Cardiac muscle cell (in vitro differentiated cells and primary cell): Measurements from ENCODE around the gene ESPL1. TPM values are rescaled to one million over a fixed set of nuclear protein-coding genes. Genes with fewer than 3 reads are reported as not detected.

Experiments used
- DNase-seq, 2 donors: peaks; one replicate each; pipeline versions ENCODE4 v3.0.0 to v3.0.0-alpha.2; 2010 to 2017; ENCODE audit warnings: low read depth in 1 of 2, low spot score in 1 of 2
- H3K27ac ChIP-seq: fragments of 200-600 bp; sonication (generic); 2 replicates; pipeline ENCODE4 v1.5.1; 2016
- H3K27me3 ChIP-seq: fragments of 200-600 bp; sonication (generic); 2 replicates; pipeline ENCODE4 v1.6.0; 2016; ENCODE audit warnings: control low read depth
- H3K36me3 ChIP-seq: fragments of 200-600 bp; sonication (generic); 2 replicates; pipeline ENCODE4 v1.5.1; 2016; ENCODE audit warnings: control low read depth
- H3K4me1 ChIP-seq: fragments of 200-600 bp; sonication (generic); 2 replicates; pipeline ENCODE4 v1.8.1; 2017; ENCODE audit warnings: low read depth, mild to moderate bottlenecking, mixed run types
- H3K4me3 ChIP-seq: fragments of 200-600 bp; sonication (generic); 2 replicates; pipeline ENCODE4 v1.5.1; 2016; ENCODE audit warnings: mild to moderate bottlenecking
- H3K9me3 ChIP-seq: fragments of 200-600 bp; sonication (generic); 2 replicates; pipeline ENCODE4 v1.5.1; 2017; ENCODE audit warnings: low read depth, mild to moderate bottlenecking, control low read depth
- CTCF ChIP-seq: IDR thresholded peaks from 2 replicates; pipeline ENCODE4 v1.5.1; 2012; ENCODE audit warnings: low read depth, mild to moderate bottlenecking, low read length
- polyA plus RNA-seq: library from polyadenylated mRNA; unstranded; fragments of >200 nt; fragmentation: Nextera tagmentation; extraction: Ambion mirVana; gene quantifications from 2 replicates; pipeline ENCODE4 v1.2.1, GENCODE V29; 2016
- total RNA-seq: library from RNA; depleted of rRNA; stranded (reverse); fragments of >200 nt; gene quantifications from 2 replicates; pipeline ENCODE4 v1.2.3, GENCODE V29; 2016

The ESPL1 gene
- total and polyA plus RNA-seq, 2 experiments from 2014 or later, result 1.3 to 23.9 TPM

GRCh38 chr12:53233671-53234121, 34.4 kb upstream of the ESPL1 start:
- peaks cover 25% of the 10 kb centered on the region for H3K4me1 ChIP-seq
- no peaks in the 10 kb centered on the region for H3K27me3 ChIP-seq
- no peak for TF ChIP-seq CTCF
- H3K9me3 ChIP-seq, result no peaks in the 10 kb centered on the region
- H3K36me3 ChIP-seq, result no peaks in the 10 kb centered on the region
- H3K27ac ChIP-seq, result no peak overlapping the region
- no peak overlapping the region for H3K4me3 ChIP-seq
- no peak for DNase-seq

DNA sequence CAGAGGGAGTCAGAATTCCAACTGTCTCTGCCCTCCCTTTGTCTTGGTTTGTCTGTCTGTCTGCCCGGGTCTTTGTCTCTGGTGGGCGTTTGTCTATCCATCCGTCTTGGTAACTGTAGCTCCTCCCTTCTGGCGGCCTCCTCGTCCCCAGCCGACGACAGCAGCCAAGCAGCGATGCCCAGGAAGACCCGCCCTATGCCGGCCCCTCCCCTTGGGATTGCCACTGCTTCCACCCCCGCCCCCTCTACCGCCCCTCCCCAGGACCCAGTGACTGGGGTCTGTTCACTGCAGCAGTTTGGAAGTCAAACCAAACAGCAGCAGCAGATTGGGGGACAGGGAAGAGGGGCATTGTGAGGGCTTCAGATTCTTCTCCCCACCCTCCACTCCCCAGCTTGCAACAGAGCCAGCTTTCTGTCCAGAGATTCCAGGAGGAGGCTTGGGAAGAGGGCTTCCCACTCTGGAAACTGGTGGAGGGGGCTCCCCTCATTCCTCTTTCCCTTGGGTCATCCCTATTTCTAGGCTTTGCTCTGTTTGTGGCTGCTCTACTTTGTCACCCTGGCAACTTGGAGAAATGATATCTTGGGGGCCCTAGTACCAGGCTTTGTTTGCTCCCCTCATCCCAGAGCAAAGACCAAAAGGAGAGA, 33.7 kb upstream of the ESPL1 start:
- peak in 1 of 2 donors; percentile 58 for DNase-seq
- TF ChIP-seq CTCF, result no peak
- no peaks in the 10 kb centered on the region for H3K9me3 ChIP-seq
- no peak overlapping the region for H3K27ac ChIP-seq
- peaks cover 25% of the 10 kb centered on the region for H3K4me1 ChIP-seq
- no peaks in the 10 kb centered on the region for H3K27me3 ChIP-seq
- no peaks in the 10 kb centered on the region for H3K36me3 ChIP-seq
- no peak overlapping the region for H3K4me3 ChIP-seq

DNA sequence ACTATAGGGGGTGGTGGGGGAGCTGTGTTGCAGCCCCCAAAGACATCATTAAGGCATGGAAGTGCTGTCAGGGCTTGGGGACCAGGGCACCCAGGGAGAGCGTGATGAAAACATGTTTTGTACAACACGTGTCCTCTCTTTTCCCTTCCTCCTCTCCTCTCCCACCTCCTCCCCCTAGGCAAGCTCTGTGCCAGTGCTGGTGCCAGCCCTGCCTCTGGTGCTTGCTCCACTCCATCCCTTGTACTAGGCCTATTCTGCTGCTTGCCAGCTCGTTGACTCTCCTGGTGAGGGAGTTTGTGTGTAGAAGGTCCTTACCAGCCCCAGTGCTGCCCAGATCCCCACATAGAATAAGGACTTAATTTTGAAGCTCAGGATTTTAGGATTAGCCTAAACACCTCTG, 32.9 kb upstream of the ESPL1 start:
- DNase-seq, result no peak

GRCh38 chr12:53235742-53236442, 32.2 kb upstream of the ESPL1 start:
- no peak for TF ChIP-seq CTCF
- H3K9me3 ChIP-seq, result no peaks in the 10 kb centered on the region
- no peak overlapping the region for H3K27ac ChIP-seq
- H3K36me3 ChIP-seq, result no peaks in the 10 kb centered on the region
- no peak overlapping the region for H3K4me3 ChIP-seq
- H3K27me3 ChIP-seq, result no peaks in the 10 kb centered on the region
- DNase-seq, result no peak
- peaks cover 25% of the 10 kb centered on the region for H3K4me1 ChIP-seq

More for the DNA sequence above, 32.9 kb upstream of the ESPL1 start:
- no peaks in the 10 kb centered on the region for H3K27me3 ChIP-seq
- H3K4me1 ChIP-seq, result peaks cover 25% of the 10 kb centered on the region
- no peaks in the 10 kb centered on the region for H3K9me3 ChIP-seq
- no peak overlapping the region for H3K4me3 ChIP-seq
- H3K27ac ChIP-seq, result no peak overlapping the region
- TF ChIP-seq CTCF, result no peak
- no peaks in the 10 kb centered on the region for H3K36me3 ChIP-seq

DNA sequence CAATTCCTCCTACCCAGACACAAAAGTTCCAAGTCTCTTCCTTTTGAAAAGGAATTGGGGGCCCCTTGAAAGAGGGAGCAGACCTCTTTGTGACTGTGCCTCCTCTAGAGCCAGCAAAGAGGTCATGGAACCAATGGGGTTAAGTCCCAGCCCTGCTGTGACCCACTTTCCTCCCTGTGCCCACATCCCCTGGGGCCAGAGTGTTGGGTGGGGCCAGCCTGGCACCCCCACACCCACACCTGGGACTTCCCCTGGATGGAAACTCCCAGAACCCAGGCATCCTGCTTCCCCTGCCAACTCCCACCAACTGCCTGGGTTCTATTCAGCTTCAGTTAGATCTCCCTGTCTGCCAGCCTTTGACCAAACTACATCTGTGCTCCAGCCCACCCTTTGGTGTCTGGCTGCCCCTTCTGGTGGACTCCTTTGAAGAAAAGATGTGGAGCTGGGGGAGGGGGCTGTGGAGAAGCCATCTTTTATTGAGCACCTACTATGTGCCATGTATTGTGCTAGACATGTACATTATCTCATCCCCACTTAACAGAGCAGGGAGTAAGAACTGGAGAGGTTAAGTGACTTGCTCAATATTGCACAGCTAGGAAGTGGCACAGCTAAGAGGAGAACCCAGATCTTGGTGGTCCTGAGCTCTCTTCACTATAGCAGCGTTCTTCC, 31.5 kb upstream of the ESPL1 start:
- no peaks in the 10 kb centered on the region for H3K9me3 ChIP-seq
- no peaks in the 10 kb centered on the region for H3K36me3 ChIP-seq
- H3K4me1 ChIP-seq, result peaks cover 25% of the 10 kb centered on the region
- no peaks in the 10 kb centered on the region for H3K27me3 ChIP-seq
- no peak for TF ChIP-seq CTCF
- H3K27ac ChIP-seq, result no peak overlapping the region
- no peak overlapping the region for H3K4me3 ChIP-seq
- no peak for DNase-seq
